KOPT-K1 (cell line): ENCODE results near the gene GALNT17.

Experiments
- H3K27ac ChIP-seq: fragments of 200-600 bp; sonication (generic); 2 replicates; pipeline ENCODE4 v1.5.1; 2016; ENCODE audit warnings: antibody characterized with exemption, mild to moderate bottlenecking, low read depth, low read length; ENCODE audit not compliant: poor library complexity, severe bottlenecking
- H3K36me3 ChIP-seq: fragments of 200-600 bp; sonication (generic); 2 replicates; pipeline ENCODE4 v1.5.1; 2017; ENCODE audit warnings: antibody characterized with exemption, mild to moderate bottlenecking, low read length, moderate library complexity; ENCODE audit not compliant: insufficient read depth
- H3K9me3 ChIP-seq: fragments of 200-600 bp; sonication (generic); 2 replicates; pipeline ENCODE4 v1.5.1; 2017; ENCODE audit warnings: antibody characterized with exemption, low read length, mild to moderate bottlenecking; ENCODE audit not compliant: insufficient read depth, poor library complexity, severe bottlenecking

GALNT17 gene

GRCh38 chr7:71541707-71542353, 409.9 kb downstream of the GALNT17 start:
- Histone ChIP-seq H3K27ac (no peak overlapping the region), H3K9me3 (no peaks in the 10 kb centered on the region), H3K36me3 (no peaks in the 10 kb centered on the region)

GRCh38 chr7:71543396-71543795, 411.5 kb downstream of the GALNT17 start:
- Histone ChIP-seq H3K27ac (no peak overlapping the region), H3K36me3 (no peaks in the 10 kb centered on the region), H3K9me3 (no peaks in the 10 kb centered on the region)

GRCh38 chr7:71544816-71545215, 412.9 kb downstream of the GALNT17 start:
- H3K36me3 ChIP-seq: no peaks in the 10 kb centered on the region
- H3K9me3 ChIP-seq: no peaks in the 10 kb centered on the region
- H3K27ac ChIP-seq: no peak overlapping the region

GRCh38 chr7:71547426-71547825, 415.5 kb downstream of the GALNT17 start:
- peaks cover 7% of the 10 kb centered on the region for H3K9me3 ChIP-seq

GRCh38 chr7:71548746-71549145, 416.8 kb downstream of the GALNT17 start:
- no peaks in the 10 kb centered on the region for H3K36me3 ChIP-seq
- no peak overlapping the region for H3K27ac ChIP-seq
- peaks cover 7% of the 10 kb centered on the region for H3K9me3 ChIP-seq

More at GRCh38 chr7:71547426-71547825, 415.5 kb downstream of the GALNT17 start:
- no peaks in the 10 kb centered on the region for H3K36me3 ChIP-seq
- H3K27ac ChIP-seq: no peak overlapping the region

- Histone ChIP-seq H3K27ac (no peak overlapping the region), H3K36me3 (no peaks in the 10 kb centered on the region), H3K9me3 (peaks cover 7% of the 10 kb centered on the region)
Measured at GRCh38 chr7:71553306-71553705, 421.4 kb downstream of the GALNT17 start.

GRCh38 chr7:71555758-71556157, 423.8 kb downstream of the GALNT17 start:
- no peak overlapping the region for H3K27ac ChIP-seq
- no peaks in the 10 kb centered on the region for H3K36me3 ChIP-seq
- peaks cover 6% of the 10 kb centered on the region for H3K9me3 ChIP-seq

- Histone ChIP-seq H3K27ac (no peak overlapping the region), H3K36me3 (no peaks in the 10 kb centered on the region), H3K9me3 (no peaks in the 10 kb centered on the region)
Measured at GRCh38 chr7:71558806-71559613, 427.1 kb downstream of the GALNT17 start.

- Histone ChIP-seq H3K36me3 (no peaks in the 10 kb centered on the region), H3K27ac (no peak overlapping the region), H3K9me3 (no peaks in the 10 kb centered on the region)
Measured at GRCh38 chr7:71560354-71560995, 428.5 kb downstream of the GALNT17 start.

- Histone ChIP-seq H3K27ac (no peak overlapping the region), H3K36me3 (no peaks in the 10 kb centered on the region), H3K9me3 (no peaks in the 10 kb centered on the region)
Measured at GRCh38 chr7:71563276-71563675, 431.3 kb downstream of the GALNT17 start.

GRCh38 chr7:71566376-71566775, 434.4 kb downstream of the GALNT17 start:
- H3K36me3 ChIP-seq: no peaks in the 10 kb centered on the region
- no peak overlapping the region for H3K27ac ChIP-seq
- no peaks in the 10 kb centered on the region for H3K9me3 ChIP-seq

- no peaks in the 10 kb centered on the region for H3K36me3 ChIP-seq
- no peak overlapping the region for H3K27ac ChIP-seq
- H3K9me3 ChIP-seq: no peaks in the 10 kb centered on the region
Measured at GRCh38 chr7:71566991-71567390, 435.0 kb downstream of the GALNT17 start.

GRCh38 chr7:71574153-71574860, 442.4 kb downstream of the GALNT17 start:
- Histone ChIP-seq H3K9me3 (no peaks in the 10 kb centered on the region), H3K36me3 (no peaks in the 10 kb centered on the region), H3K27ac (no peak overlapping the region)

- H3K36me3 ChIP-seq: no peaks in the 10 kb centered on the region
- no peak overlapping the region for H3K27ac ChIP-seq
- H3K9me3 ChIP-seq: no peaks in the 10 kb centered on the region
Measured at GRCh38 chr7:71580027-71580426, 448.1 kb downstream of the GALNT17 start.

GRCh38 chr7:71584256-71584655, 452.3 kb downstream of the GALNT17 start:
- H3K27ac ChIP-seq: no peak overlapping the region
- no peaks in the 10 kb centered on the region for H3K36me3 ChIP-seq
- peaks cover 5% of the 10 kb centered on the region for H3K9me3 ChIP-seq
